ENCODE measurements around the gene SOX6.

Gene SOX6

DNA sequence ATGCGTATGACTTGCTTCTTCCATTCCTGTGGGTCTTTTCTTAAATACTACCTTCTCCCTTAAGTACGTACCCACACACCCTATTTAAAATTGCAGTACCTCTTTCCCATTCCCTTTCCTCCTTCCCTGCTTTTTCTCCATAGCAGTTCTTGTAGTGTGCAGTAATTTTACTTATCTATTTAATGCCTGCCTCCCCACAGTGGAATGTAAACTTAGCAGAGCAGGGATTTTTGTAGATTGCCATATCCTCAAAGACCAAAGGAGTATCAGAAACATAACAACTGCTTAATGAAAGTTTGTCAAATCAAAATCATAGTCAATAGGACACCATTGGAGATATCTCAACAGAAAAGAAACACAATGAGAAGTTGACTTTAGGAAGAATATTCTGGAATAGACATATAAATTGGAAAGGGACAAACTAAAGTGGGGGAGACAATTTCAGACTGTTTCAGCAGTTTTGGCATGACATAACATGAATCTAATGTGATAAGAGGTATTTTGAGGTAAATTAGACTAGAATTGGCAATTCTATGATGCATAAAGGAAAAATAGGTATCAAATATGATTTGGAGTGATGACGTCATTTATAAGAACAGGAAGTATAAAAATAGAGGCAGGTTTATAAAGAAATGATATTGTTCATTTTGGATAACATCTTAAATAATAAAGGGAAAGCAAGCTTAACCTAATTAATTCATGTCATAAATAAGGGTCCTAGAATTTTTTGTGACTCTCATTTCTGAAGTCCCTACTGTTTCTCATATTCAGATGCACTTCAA, 188.4 kb downstream of the SOX6 start:
- H3K9me3 ChIP-seq = no peaks in the 10 kb centered on the region
- H3K4me1 ChIP-seq (ENCODE audit: control insufficient read depth in 1 of 2, insufficient read depth in 1 of 2, low read depth in 1 of 2, low read length in 1 of 2) = no peaks in the 10 kb centered on the region
- TF ChIP-seq, protein P1, sequence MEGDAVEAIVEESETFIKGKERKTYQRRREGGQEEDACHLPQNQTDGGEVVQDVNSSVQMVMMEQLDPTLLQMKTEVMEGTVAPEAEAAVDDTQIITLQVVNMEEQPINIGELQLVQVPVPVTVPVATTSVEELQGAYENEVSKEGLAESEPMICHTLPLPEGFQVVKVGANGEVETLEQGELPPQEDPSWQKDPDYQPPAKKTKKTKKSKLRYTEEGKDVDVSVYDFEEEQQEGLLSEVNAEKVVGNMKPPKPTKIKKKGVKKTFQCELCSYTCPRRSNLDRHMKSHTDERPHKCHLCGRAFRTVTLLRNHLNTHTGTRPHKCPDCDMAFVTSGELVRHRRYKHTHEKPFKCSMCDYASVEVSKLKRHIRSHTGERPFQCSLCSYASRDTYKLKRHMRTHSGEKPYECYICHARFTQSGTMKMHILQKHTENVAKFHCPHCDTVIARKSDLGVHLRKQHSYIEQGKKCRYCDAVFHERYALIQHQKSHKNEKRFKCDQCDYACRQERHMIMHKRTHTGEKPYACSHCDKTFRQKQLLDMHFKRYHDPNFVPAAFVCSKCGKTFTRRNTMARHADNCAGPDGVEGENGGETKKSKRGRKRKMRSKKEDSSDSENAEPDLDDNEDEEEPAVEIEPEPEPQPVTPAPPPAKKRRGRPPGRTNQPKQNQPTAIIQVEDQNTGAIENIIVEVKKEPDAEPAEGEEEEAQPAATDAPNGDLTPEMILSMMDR (IDR thresholded peaks at IDR 0.05) = no peak
- H3K27me3 ChIP-seq = no peaks in the 10 kb centered on the region
- no peak overlapping the region for H3K4me3 ChIP-seq (ENCODE audit: low read depth in 1 of 2, low read length in 1 of 2)
- H3K27ac ChIP-seq = no peak overlapping the region
- H3K36me3 ChIP-seq = no peaks in the 10 kb centered on the region

DNA sequence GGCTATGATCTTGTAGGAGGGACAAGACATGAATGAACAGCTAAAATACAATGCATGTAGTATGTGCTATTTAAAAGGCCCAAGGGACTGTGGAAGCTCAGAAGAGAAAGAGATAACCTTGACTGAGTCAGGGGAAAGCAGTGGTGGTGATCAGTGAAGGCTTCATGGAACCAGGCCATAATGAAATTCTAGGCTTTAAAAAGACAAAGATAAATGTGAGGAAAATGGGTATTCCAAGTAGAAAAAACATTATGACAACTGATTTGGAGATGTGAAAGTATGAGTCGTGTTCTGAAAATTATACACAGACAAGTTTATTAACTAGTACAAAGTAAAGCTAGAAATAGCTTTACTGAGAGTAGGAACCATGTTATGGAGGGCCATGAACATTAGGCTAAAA, 189.8 kb downstream of the SOX6 start:
- Histone ChIP-seq H3K4me1 (ENCODE audit: control insufficient read depth in 1 of 2, insufficient read depth in 1 of 2, low read depth in 1 of 2, low read length in 1 of 2) (no peaks in the 10 kb centered on the region), H3K36me3 (no peaks in the 10 kb centered on the region), H3K4me3 (ENCODE audit: low read depth in 1 of 2, low read length in 1 of 2) (no peak overlapping the region), H3K27ac (no peak overlapping the region), H3K9me3 (no peaks in the 10 kb centered on the region), H3K27me3 (no peaks in the 10 kb centered on the region)
- TF ChIP-seq, protein P1 (IDR thresholded peaks at IDR 0.05) = no peak

DNA sequence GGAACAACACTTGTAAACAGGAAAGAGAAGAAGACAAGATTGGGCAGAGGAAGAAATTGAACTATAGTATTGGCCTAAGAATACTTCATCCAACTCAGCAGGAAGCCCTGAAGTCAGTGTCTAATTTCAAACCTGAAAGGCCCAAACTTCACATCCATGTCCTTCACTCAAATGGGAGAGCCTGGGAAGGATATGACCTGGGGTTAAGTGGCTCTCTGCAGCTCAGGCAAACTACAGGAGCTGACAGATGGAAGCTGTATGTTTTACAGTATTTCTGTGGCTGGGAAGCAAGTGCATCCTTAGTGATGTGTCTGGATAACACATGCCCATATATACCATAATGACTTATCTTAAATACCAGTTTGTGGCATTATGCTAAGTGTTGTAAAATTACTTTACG, 196.2 kb downstream of the SOX6 start:
- Histone ChIP-seq H3K4me3 (ENCODE audit: low read depth in 1 of 2, low read length in 1 of 2) (no peak overlapping the region), H3K27me3 (no peaks in the 10 kb centered on the region), H3K9me3 (no peaks in the 10 kb centered on the region), H3K27ac (no peak overlapping the region), H3K36me3 (no peaks in the 10 kb centered on the region), H3K4me1 (ENCODE audit: control insufficient read depth in 1 of 2, insufficient read depth in 1 of 2, low read depth in 1 of 2, low read length in 1 of 2) (no peaks in the 10 kb centered on the region)
- TF ChIP-seq, protein P1 (IDR thresholded peaks at IDR 0.05) = no peak

DNA sequence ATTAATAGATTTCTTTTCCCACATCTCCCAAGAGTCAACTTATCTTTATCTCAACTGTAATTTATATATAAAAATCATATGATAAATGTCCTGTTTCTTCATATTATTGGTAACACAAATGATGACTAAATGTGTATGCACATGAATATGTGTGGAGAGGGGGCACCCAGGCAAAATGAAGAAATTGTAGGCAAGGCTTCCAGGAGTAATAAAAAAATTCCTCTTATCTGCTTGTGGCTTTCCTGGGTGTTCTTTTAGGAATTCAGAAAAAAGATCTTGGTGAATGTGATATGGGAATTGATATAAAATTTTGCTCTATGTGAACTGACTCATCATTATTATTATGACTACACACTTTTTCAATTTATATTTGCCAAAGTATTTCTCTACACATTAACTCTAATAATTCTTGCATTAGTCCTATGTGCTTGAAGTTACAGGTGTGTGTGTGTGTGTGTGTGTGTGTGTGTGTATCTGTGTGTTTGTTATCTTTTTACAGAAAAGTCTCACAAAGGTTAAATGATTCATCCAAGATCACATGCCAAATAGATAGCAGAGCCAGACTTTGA, 197.8 kb downstream of the SOX6 start:
- TF ChIP-seq, protein P1 (IDR thresholded peaks at IDR 0.05) = no peak
- Histone ChIP-seq H3K9me3 (no peaks in the 10 kb centered on the region), H3K4me1 (ENCODE audit: control insufficient read depth in 1 of 2, insufficient read depth in 1 of 2, low read depth in 1 of 2, low read length in 1 of 2) (no peaks in the 10 kb centered on the region), H3K27ac (no peak overlapping the region), H3K27me3 (no peaks in the 10 kb centered on the region), H3K36me3 (no peaks in the 10 kb centered on the region), H3K4me3 (ENCODE audit: low read depth in 1 of 2, low read length in 1 of 2) (no peak overlapping the region)

DNA sequence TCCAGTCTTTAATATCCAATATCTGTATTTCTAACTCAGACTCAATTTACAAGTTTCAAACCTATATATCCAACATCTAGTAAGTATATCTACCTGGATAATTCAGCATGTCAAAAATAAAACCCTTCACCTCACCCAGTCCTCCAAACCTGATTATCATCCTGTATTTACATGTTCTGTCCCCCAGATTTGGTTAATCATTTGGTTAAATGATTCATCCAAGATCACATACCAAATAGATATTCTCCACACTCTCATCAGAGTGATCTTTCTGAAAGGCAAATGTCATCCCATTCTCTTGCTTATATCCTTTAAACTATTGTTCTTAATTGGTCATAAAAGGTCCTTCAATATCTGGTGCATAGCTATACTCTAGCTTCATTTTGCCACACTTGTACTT, 199.0 kb downstream of the SOX6 start:
- Histone ChIP-seq H3K27ac (no peak overlapping the region), H3K36me3 (no peaks in the 10 kb centered on the region), H3K9me3 (no peaks in the 10 kb centered on the region), H3K4me1 (ENCODE audit: control insufficient read depth in 1 of 2, insufficient read depth in 1 of 2, low read depth in 1 of 2, low read length in 1 of 2) (no peaks in the 10 kb centered on the region), H3K27me3 (no peaks in the 10 kb centered on the region), H3K4me3 (ENCODE audit: low read depth in 1 of 2, low read length in 1 of 2) (no peak overlapping the region)
- TF ChIP-seq, protein P1 (IDR thresholded peaks at IDR 0.05) = no peak
